Naive B cell (primary cell): ENCODE data around the gene TM9SF3. TPM values are rescaled to one million over a fixed set of nuclear protein-coding genes. Genes with fewer than 3 reads are reported as not detected.
"Not testable (repeated sequence)": the region's sequence is repeated elsewhere in the genome, so short reads cannot be mapped to it uniquely, and the experiment has no call there.

Source experiments
- ATAC-seq, 2 donors: fragments of 150-1000 bp; cut with Tn5 transposase; 2 replicates each; pipeline ENCODE4 v1.10.0; 2021; ENCODE audit warnings: low read depth in 2 of 2, mild to moderate bottlenecking in 2 of 2, moderate library complexity in 2 of 2
- DNase-seq: peaks from one replicate; pipeline ENCODE4 v3.0.0; 2022
- H3K27ac Mint-ChIP-seq, 6 donors: one replicate each; pipeline ENCODE4 v1.8.0; 2020 to 2022; ENCODE audit warnings: mild to moderate bottlenecking in 6 of 6, mixed read lengths in 6 of 6, moderate library complexity in 5 of 6, inconsistent platforms in 2 of 6
- H3K27me3 Mint-ChIP-seq, 3 donors: one replicate each; pipeline ENCODE4 v1.8.0; 2021 to 2022; ENCODE audit warnings: mixed read lengths in 3 of 3, mild to moderate bottlenecking in 1 of 3
- H3K36me3 Mint-ChIP-seq, 2 donors: one replicate each; pipeline ENCODE4 v1.8.0; 2020 to 2022; ENCODE audit warnings: mixed read lengths in 2 of 2, inconsistent platforms in 1 of 2, mild to moderate bottlenecking in 1 of 2
- H3K4me1 Mint-ChIP-seq, 3 donors: one replicate each; pipeline ENCODE4 v1.8.0; 2020 to 2022; ENCODE audit warnings: mixed read lengths in 3 of 3, inconsistent platforms in 1 of 3, mild to moderate bottlenecking in 1 of 3, moderate library complexity in 1 of 3
- H3K4me3 Mint-ChIP-seq, 8 donors: one replicate each; pipeline ENCODE4 v1.8.0; 2020 to 2022; ENCODE audit warnings: mild to moderate bottlenecking in 8 of 8, mixed read lengths in 8 of 8, moderate library complexity in 8 of 8, inconsistent platforms in 2 of 8
- H3K9me3 Mint-ChIP-seq, 7 donors: one replicate each; pipeline ENCODE4 v1.8.0; 2020 to 2022; ENCODE audit warnings: mixed read lengths in 7 of 7, mild to moderate bottlenecking in 5 of 7, inconsistent platforms in 2 of 7, moderate library complexity in 1 of 7
- polyA plus RNA-seq, 6 donors: library from polyadenylated mRNA; unstranded; fragments of 300-500 nt; fragmentation: Illumina TruSeq; gene quantifications; one replicate each; pipeline ENCODE4 v1.2.3, GENCODE V29; 2021; ENCODE audit warnings: low read depth in 6 of 6

TM9SF3 gene
- polyA plus RNA-seq, 6 donors from 2014 or later: 36.7 to 68.0 (median 45.8) TPM

GRCh38 chr10:96588616-96589419 is 2.0 kb upstream of the TM9SF3 start:
- DNase-seq (no peak), ATAC-seq (no peak)
- H3K4me1 Mint-ChIP-seq: peaks cover 18 to 32% (median 26%) of the 10 kb centered on the region in 3 donors
- H3K27ac Mint-ChIP-seq: no peak overlapping the region
- no peak overlapping the region for H3K4me3 Mint-ChIP-seq
- no peaks in the 10 kb centered on the region for H3K27me3 Mint-ChIP-seq
- no peaks in the 10 kb centered on the region for H3K9me3 Mint-ChIP-seq
- no peaks in the 10 kb centered on the region for H3K36me3 Mint-ChIP-seq

- ATAC-seq: no peak
- no peak overlapping the region for H3K27ac Mint-ChIP-seq
- peaks cover 25 to 39% (median 33%) of the 10 kb centered on the region in 3 donors for H3K4me1 Mint-ChIP-seq
- no peaks in the 10 kb centered on the region for H3K27me3 Mint-ChIP-seq
- DNase-seq: peak; percentile 7
- no peaks in the 10 kb centered on the region for H3K9me3 Mint-ChIP-seq
- H3K36me3 Mint-ChIP-seq: no peaks in the 10 kb centered on the region
- no peak overlapping the region for H3K4me3 Mint-ChIP-seq
These were observed 1.3 kb upstream of the TM9SF3 start for GRCh38 chr10:96588060-96588554.

- Mint-ChIP-seq H3K4me3 (no peak overlapping the region), H3K4me1 (peaks cover 26 to 45% (median 39%) of the 10 kb centered on the region in 3 donors), H3K9me3 (no peaks in the 10 kb centered on the region), H3K36me3 (no peaks in the 10 kb centered on the region), H3K27ac (no peak overlapping the region), H3K27me3 (no peaks in the 10 kb centered on the region)
- peak; percentile 21 to 30 for ATAC-seq
- no peak for DNase-seq
These were observed 650 bp upstream of the TM9SF3 start for GRCh38 chr10:96587264-96588059.

DNA sequence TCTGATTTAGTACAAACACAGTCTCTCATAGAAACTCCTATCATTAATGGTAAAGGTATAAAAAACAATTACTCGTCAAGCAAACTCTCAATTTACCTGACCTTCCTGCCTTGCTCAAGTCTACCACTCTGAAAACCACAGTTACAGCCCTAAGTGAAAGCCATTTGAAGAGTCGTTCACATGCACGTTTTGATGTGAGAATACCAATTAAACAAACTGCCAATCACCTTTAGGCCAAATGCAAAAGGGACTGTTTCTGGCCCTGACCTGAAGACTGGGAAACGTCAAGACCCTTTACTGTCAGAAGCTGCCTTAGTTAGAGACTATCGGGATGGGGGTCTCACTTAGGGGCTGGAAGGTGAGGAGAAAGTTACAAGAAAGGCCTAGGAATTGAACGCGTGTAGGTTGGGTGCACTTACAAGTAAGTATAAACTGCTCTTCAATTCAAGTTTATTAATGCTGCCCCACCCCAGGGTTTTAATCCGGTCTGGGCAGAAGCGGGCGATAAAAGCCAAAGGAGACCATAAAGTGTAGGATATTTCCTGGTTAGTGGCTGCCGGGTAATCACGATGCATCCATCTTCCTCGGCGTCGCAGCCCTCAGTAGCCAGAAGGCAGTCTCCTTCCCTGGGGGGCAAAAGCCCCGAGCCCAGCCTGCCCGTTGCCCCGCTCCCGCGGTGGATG is 935 bp downstream of the TM9SF3 start:
- Mint-ChIP-seq H3K27me3 (no peaks in the 10 kb centered on the region), H3K4me3 (peak overlapping the region in 7 of 8 donors; percentile 80 to 96 (median 92)), H3K27ac (peak overlapping the region in 5 of 6 donors; percentile 95 to 98 (median 95)), H3K9me3 (no peaks in the 10 kb centered on the region), H3K4me1 (peaks cover 24 to 50% (median 45%) of the 10 kb centered on the region in 3 donors), H3K36me3 (no peaks in the 10 kb centered on the region)
- ATAC-seq (peak; percentile 5 to 6), DNase-seq (peak; percentile 3)

DNA sequence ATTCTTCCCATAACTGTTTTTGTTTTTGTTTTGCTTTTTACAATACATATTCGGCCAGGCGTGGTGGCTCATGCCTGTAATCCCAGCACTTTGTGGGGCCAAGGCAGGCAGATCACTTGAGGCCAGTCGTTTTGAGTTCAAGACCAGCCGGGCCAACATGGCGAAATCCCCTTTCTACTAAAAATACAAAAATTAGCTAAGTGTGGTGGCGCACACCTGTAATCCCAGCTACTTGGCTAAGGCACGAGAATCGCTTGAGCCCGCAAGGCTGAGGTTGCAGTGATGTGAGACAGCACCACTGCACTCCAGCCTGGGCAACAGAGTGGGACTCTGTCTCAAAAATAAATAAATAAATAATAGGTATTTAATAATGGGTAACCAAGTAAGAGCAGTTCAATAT is 2.3 kb downstream of the TM9SF3 start:
- Mint-ChIP-seq H3K9me3 (peaks cover 0 to 2% (median 0%) of the 10 kb centered on the region in 7 donors), H3K4me1 (peaks cover 29 to 54% (median 54%) of the 10 kb centered on the region in 3 donors)

GRCh38 chr10:96584035-96584434 is 2.8 kb downstream of the TM9SF3 start:
- H3K4me3 Mint-ChIP-seq: peak overlapping the region in 3 of 8 donors; percentile 29 to 76 (median 65)
- H3K27ac Mint-ChIP-seq: peak overlapping the region in 3 of 6 donors; percentile 59 to 76 (median 61)
- no peak for ATAC-seq
- peaks cover 4 to 7% of the 10 kb centered on the region in 2 donors for H3K36me3 Mint-ChIP-seq
- no peak for DNase-seq
- no peaks in the 10 kb centered on the region for H3K27me3 Mint-ChIP-seq
- peaks cover 0 to 2% (median 0%) of the 10 kb centered on the region in 7 donors for H3K9me3 Mint-ChIP-seq
- peaks cover 29 to 54% (median 54%) of the 10 kb centered on the region in 3 donors for H3K4me1 Mint-ChIP-seq

More for the DNA sequence above, 2.3 kb downstream of the TM9SF3 start:
- H3K27ac Mint-ChIP-seq: peak overlapping the region in 3 of 6 donors; percentile 20 to 38 (median 36)
- H3K36me3 Mint-ChIP-seq: peaks cover 4 to 7% of the 10 kb centered on the region in 2 donors
- ATAC-seq (no peak), DNase-seq (no peak)
- no peaks in the 10 kb centered on the region for H3K27me3 Mint-ChIP-seq
- peak overlapping the region in 3 of 8 donors; percentile 36 to 76 (median 65) for H3K4me3 Mint-ChIP-seq

DNA sequence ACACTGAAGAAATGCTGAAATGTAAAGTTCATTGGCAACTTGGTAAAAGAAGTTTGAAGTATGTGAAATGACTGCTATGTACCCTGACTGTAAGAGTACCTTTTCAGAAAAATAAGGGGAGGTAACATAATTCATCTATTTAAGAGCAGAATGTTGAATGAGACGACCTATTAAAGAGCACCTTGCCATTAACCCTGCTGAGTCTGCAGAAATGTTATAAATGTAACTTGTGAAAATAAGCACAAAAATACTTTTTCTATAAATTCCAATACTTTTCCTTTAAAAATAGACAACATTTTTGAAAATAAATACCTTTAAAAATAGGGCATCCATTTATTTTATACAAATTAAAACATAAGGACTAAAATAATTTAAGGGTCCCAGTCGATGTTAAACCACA is 7.7 kb downstream of the TM9SF3 start:
- Mint-ChIP-seq H3K4me3 (no peak overlapping the region), H3K27me3 (no peaks in the 10 kb centered on the region), H3K9me3 (peaks cover 0 to 2% (median 0%) of the 10 kb centered on the region in 7 donors), H3K27ac (no peak overlapping the region), H3K4me1 (peaks cover 40 to 70% (median 62%) of the 10 kb centered on the region in 3 donors), H3K36me3 (peaks cover 14% of the 10 kb centered on the region in 2 donors)
- ATAC-seq (no peak), DNase-seq (no peak)

GRCh38 chr10:96578633-96579032 is 8.2 kb downstream of the TM9SF3 start:
- peak overlapping the region in 1 of 8 donors; percentile 68 for H3K4me3 Mint-ChIP-seq
- ATAC-seq: no peak
- no peak for DNase-seq
- H3K36me3 Mint-ChIP-seq: peaks cover 14 to 17% of the 10 kb centered on the region in 2 donors
- H3K27ac Mint-ChIP-seq: peak overlapping the region in 3 of 6 donors; percentile 16 to 64 (median 61)
- peaks cover 0 to 2% (median 0%) of the 10 kb centered on the region in 7 donors for H3K9me3 Mint-ChIP-seq
- H3K27me3 Mint-ChIP-seq: no peaks in the 10 kb centered on the region
- peaks cover 36 to 70% (median 57%) of the 10 kb centered on the region in 3 donors for H3K4me1 Mint-ChIP-seq

DNA sequence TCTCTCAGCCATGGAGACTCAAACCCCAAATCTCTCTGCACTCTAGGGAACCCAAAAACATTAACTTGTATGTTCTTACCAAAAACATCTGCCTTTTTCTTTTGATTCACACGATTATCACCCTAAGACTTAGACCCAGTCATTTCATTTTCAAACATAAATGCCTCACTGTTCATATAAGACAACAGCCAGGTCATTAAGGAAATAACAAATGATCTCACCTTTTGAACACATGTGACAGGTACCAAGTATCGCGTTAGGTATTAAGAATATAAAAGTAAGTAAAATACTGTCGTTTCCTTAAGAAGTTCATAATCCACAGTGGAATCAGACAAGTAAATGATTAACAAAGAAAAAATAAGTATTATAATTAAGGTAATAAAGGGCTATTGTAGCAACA is 8.8 kb downstream of the TM9SF3 start:
- H3K4me3 Mint-ChIP-seq: no peak overlapping the region
- H3K9me3 Mint-ChIP-seq: peaks cover 0 to 2% (median 0%) of the 10 kb centered on the region in 7 donors
- H3K27me3 Mint-ChIP-seq: no peaks in the 10 kb centered on the region
- DNase-seq (no peak), ATAC-seq (no peak)
- H3K27ac Mint-ChIP-seq: peak overlapping the region in 2 of 6 donors; percentile 4 to 57
- H3K4me1 Mint-ChIP-seq: peaks cover 34 to 68% (median 51%) of the 10 kb centered on the region in 3 donors
- H3K36me3 Mint-ChIP-seq: peaks cover 14 to 24% of the 10 kb centered on the region in 2 donors

- Mint-ChIP-seq H3K36me3 (peaks cover 14 to 25% of the 10 kb centered on the region in 2 donors), H3K27ac (peak overlapping the region in 2 of 6 donors; percentile 82 to 88), H3K9me3 (peaks cover 0 to 2% (median 0%) of the 10 kb centered on the region in 7 donors), H3K4me3 (peak overlapping the region in 1 of 8 donors; percentile 10), H3K4me1 (peaks cover 36 to 63% (median 44%) of the 10 kb centered on the region in 3 donors), H3K27me3 (no peaks in the 10 kb centered on the region)
- no peak for DNase-seq
- no peak for ATAC-seq
These were observed 9.7 kb downstream of the TM9SF3 start for GRCh38 chr10:96577069-96577468.

DNA sequence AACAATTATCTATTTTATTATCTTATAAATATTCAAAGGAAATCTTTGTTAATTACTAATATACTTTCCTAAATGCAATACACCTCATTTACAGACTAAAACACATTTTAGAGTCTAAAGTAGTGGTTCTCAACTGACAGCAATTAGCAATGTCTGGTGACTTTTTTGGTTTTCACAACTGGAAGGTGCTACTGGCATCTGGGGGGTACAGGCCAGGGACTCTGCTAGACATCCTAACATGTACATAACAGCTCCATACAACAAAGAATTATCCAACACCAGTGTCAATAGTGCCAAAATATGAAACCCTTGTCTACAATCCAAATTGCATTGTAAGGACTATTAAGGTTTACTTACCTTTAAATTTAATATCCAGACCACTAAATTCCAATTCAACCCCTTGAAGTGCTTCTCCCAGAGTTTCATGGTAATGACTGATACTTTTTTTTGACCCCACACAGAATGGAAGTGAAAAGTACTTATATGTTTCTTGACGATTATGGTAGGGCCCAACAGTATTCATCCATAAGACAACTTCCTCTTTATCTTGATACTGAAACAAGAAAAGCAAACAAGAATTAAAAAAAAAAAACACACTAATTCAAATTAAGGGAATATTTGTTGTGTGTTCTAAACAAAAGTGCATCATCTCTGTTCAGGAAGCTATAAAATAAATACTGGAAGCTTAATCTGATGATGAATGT is 10.4 kb downstream of the TM9SF3 start:
- Mint-ChIP-seq H3K27me3 (no peaks in the 10 kb centered on the region), H3K4me3 (peak overlapping the region in 2 of 8 donors; percentile 10 to 76), H3K9me3 (peaks cover 0 to 2% (median 0%) of the 10 kb centered on the region in 7 donors), H3K27ac (peak overlapping the region in 5 of 6 donors; percentile 4 to 88 (median 55)), H3K4me1 (peaks cover 36 to 63% (median 39%) of the 10 kb centered on the region in 3 donors), H3K36me3 (peaks cover 14 to 25% of the 10 kb centered on the region in 2 donors)
- DNase-seq (peak; percentile 12), ATAC-seq (peak; percentile 65 to 78)

DNA sequence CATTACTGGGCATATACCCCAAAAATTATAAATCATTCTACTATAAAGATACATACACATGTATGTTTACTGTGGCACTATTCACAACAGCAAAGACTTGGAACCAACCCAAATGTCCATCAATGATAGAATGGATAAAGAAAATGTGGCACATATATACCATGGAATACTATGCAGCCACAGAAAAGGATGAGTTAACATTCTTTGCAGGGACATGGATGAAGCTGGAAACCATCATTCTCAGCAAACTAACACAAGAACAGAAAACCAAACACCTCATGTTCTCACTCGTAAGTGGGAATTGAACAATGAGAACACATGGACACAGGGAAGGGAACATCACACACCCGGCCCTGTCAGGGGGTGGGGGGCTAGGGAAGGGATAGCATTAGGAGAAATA is 12.2 kb downstream of the TM9SF3 start:
- not testable (repeated sequence) for H3K27me3 Mint-ChIP-seq, H3K9me3 Mint-ChIP-seq, DNase-seq, ATAC-seq
- Mint-ChIP-seq H3K4me3 (peak overlapping the region in 1 of 8 donors; percentile 77), H3K36me3 (peaks cover 6 to 20% of the 10 kb centered on the region in 2 donors), H3K27ac (peak overlapping the region in 1 of 6 donors; percentile 60), H3K4me1 (peaks cover 29 to 48% (median 34%) of the 10 kb centered on the region in 3 donors)
